ENCODE results near the gene JARID2. TPM values are rescaled to one million over a fixed set of nuclear protein-coding genes. Genes with fewer than 3 reads are reported as not detected.

JARID2 gene
- total and polyA plus RNA-seq, 2 of the 13 experiments (the other 11 are each of a cell fraction or from before 2014, with no cell fraction given), result 7.5 to 10.3 TPM

- TF ChIP-seq ZUFSP (CRISPR knock-in tag; IDR thresholded peaks at IDR 0.05; ENCODE audit: borderline replicate concordance) (no peak), ZNF230 (CRISPR knock-in tag; IDR thresholded peaks at IDR 0.05) (no peak), RCOR2 (CRISPR knock-in tag; IDR thresholded peaks at IDR 0.05) (0 out of 2 replicates have a peak, but pooled peaks have one; percentile 39), MATR3 (CRISPR knock-in tag; IDR thresholded peaks at IDR 0.05) (no peak), ZNF468 (CRISPR knock-in tag; IDR thresholded peaks at IDR 0.05) (no peak), MAFG (CRISPR knock-in tag; IDR thresholded peaks at IDR 0.05) (no peak), ZNF761 (CRISPR knock-in tag; conservative IDR thresholded peaks at IDR 0.05) (no peak), IRF9 (CRISPR knock-in tag; IDR thresholded peaks at IDR 0.05; ENCODE audit: borderline replicate concordance) (peak; percentile 59; the same call in 1 of the 2 replicates), ZNF572 (CRISPR knock-in tag; IDR thresholded peaks at IDR 0.05) (no peak), ZNF577 (CRISPR knock-in tag; IDR thresholded peaks at IDR 0.05; ENCODE audit: borderline replicate concordance, low read depth) (no peak), ZBTB14 (CRISPR knock-in tag; IDR thresholded peaks at IDR 0.05) (0 out of 2 replicates have a peak, but pooled peaks have one; percentile 31), THAP11 (CRISPR knock-in tag; IDR thresholded peaks at IDR 0.05) (peak; percentile 87), TAF1 (CRISPR knock-in tag; IDR thresholded peaks at IDR 0.05) (peak; percentile 29; the same call in 1 of the 2 replicates), ZNF788 (CRISPR knock-in tag; IDR thresholded peaks at IDR 0.05; ENCODE audit: borderline replicate concordance) (peak; percentile 28; the same call in 1 of the 2 replicates), ZNF280D (CRISPR knock-in tag; IDR thresholded peaks at IDR 0.05) (no peak), NR2F1 (CRISPR knock-in tag; IDR thresholded peaks at IDR 0.05) (no peak), NFIB (CRISPR knock-in tag; IDR thresholded peaks at IDR 0.05; ENCODE audit: borderline replicate concordance) (no peak), KMT2A (CRISPR knock-in tag; IDR thresholded peaks at IDR 0.05) (0 out of 2 replicates have a peak, but pooled peaks have one; percentile 74)
Observed at GRCh38 chr6:15248451-15249370, 2.8 kb downstream of the JARID2 start (continued).

Measured in HepG2 (cell line).